Mesenchymal stem cell (in vitro differentiated cells and primary cell): ENCODE data around the gene OSGIN1.

Experiments used
- DNase-seq: peaks from one replicate; pipeline ENCODE4 v3.0.0-alpha.2; 2013
- H2AFZ ChIP-seq: one replicate; pipeline ENCODE4 v1.6.1; 2013; ENCODE audit warnings: low read depth, mild to moderate bottlenecking, control low read depth, inconsistent platforms, low read length, moderate library complexity
- H2AK5ac ChIP-seq: 2 replicates; pipeline ENCODE4 v1.6.1; 2013; ENCODE audit warnings: low read length, moderate library complexity, mild to moderate bottlenecking, inconsistent platforms; ENCODE audit not compliant: severe bottlenecking
- H2BK120ac ChIP-seq: one replicate; pipeline ENCODE4 v1.6.1; 2013; ENCODE audit warnings: low read depth, mild to moderate bottlenecking, inconsistent platforms, low read length, moderate library complexity
- H2BK12ac ChIP-seq, 2 experiments: one replicate each; pipeline ENCODE4 v1.6.1; 2013; ENCODE audit warnings: inconsistent platforms in 2 of 2, low read length in 2 of 2, mild to moderate bottlenecking in 2 of 2, moderate library complexity in 2 of 2, control low read depth in 1 of 2
- H2BK15ac ChIP-seq: one replicate; pipeline ENCODE4 v1.6.1; 2013; ENCODE audit warnings: mild to moderate bottlenecking, low read depth, inconsistent platforms; ENCODE audit not compliant: poor library complexity, severe bottlenecking
- H2BK5ac ChIP-seq: 2 replicates; pipeline ENCODE4 v1.6.1; 2013; ENCODE audit warnings: low read depth, mild to moderate bottlenecking, low read length, control low read depth, inconsistent platforms; ENCODE audit not compliant: poor library complexity, severe bottlenecking
- H3K14ac ChIP-seq, 2 experiments: one replicate each; pipeline ENCODE4 v1.6.1; 2013; ENCODE audit warnings: inconsistent platforms in 2 of 2, low read length in 2 of 2, control low read depth in 1 of 2, mild to moderate bottlenecking in 1 of 2, moderate library complexity in 1 of 2
- H3K18ac ChIP-seq, 2 experiments: one replicate each; pipeline ENCODE4 v1.6.1; 2013; ENCODE audit warnings: inconsistent platforms in 2 of 2, low read length in 2 of 2, control low read depth in 1 of 2, low read depth in 1 of 2, mild to moderate bottlenecking in 1 of 2
- H3K23ac ChIP-seq, 2 experiments: one replicate each; pipeline ENCODE4 v1.6.1; 2013; ENCODE audit warnings: inconsistent platforms in 2 of 2, low read length in 2 of 2, mild to moderate bottlenecking in 2 of 2, moderate library complexity in 2 of 2, control low read depth in 1 of 2
- H3K27ac ChIP-seq: 2 replicates; pipeline ENCODE4 v1.5.1; 2013; ENCODE audit warnings: mild to moderate bottlenecking, moderate library complexity, low read length, control low read depth, inconsistent platforms; ENCODE audit not compliant: poor library complexity, severe bottlenecking
- H3K27me3 ChIP-seq, 2 experiments: 2 replicates each; pipeline versions ENCODE4 v1.6.1 to v1.7.0; 2013; ENCODE audit warnings: low read length in 2 of 2, mild to moderate bottlenecking in 2 of 2, moderate library complexity in 2 of 2, control low read depth in 1 of 2, inconsistent platforms in 1 of 2; ENCODE audit not compliant: control insufficient read depth in 1 of 2, insufficient read depth in 1 of 2
- H3K36me3 ChIP-seq, 2 experiments: 2 replicates each; pipeline versions ENCODE4 v1.6.1 to v1.7.0; 2013; ENCODE audit warnings: low read length in 2 of 2, control low read depth in 1 of 2, inconsistent platforms in 1 of 2, low read depth in 1 of 2, mild to moderate bottlenecking in 1 of 2; ENCODE audit not compliant: insufficient read depth in 2 of 2, control insufficient read depth in 1 of 2
- H3K4ac ChIP-seq, 2 experiments: one replicate each; pipeline ENCODE4 v1.6.1; 2013; ENCODE audit warnings: inconsistent platforms in 2 of 2, low read length in 2 of 2, mild to moderate bottlenecking in 2 of 2, moderate library complexity in 2 of 2, control low read depth in 1 of 2, low read depth in 1 of 2
- H3K4me1 ChIP-seq: 2 replicates; pipeline ENCODE4 v1.6.1; 2013; ENCODE audit warnings: low read depth, low read length, control low read depth; ENCODE audit not compliant: control insufficient read depth, insufficient read depth
- H3K4me2 ChIP-seq: 2 replicates; pipeline ENCODE4 v1.6.1; 2013; ENCODE audit warnings: low read length, mild to moderate bottlenecking, inconsistent platforms; ENCODE audit not compliant: poor library complexity, severe bottlenecking
- H3K4me3 ChIP-seq, 2 experiments: 2 replicates each; pipeline versions ENCODE4 v1.5.1 to v1.7.0; 2013; ENCODE audit warnings: low read length in 2 of 2, mild to moderate bottlenecking in 2 of 2, control low read depth in 1 of 2, low read depth in 1 of 2; ENCODE audit not compliant: insufficient read depth in 1 of 2
- H3K79me1 ChIP-seq: replicated peaks from 2 replicates; pipeline ENCODE4 v1.6.1; 2013; ENCODE audit warnings: mild to moderate bottlenecking, control low read depth, low read length, inconsistent platforms; ENCODE audit not compliant: poor library complexity, severe bottlenecking
- H3K9ac ChIP-seq: 2 replicates; pipeline ENCODE4 v1.7.0; 2013; ENCODE audit warnings: mild to moderate bottlenecking, low read length, moderate library complexity
- H3K9me3 ChIP-seq: 2 replicates; pipeline ENCODE4 v1.7.0; 2013; ENCODE audit warnings: mild to moderate bottlenecking, low read length; ENCODE audit not compliant: control insufficient read depth
- H4K8ac ChIP-seq: one replicate; pipeline ENCODE4 v1.6.1; 2013; ENCODE audit warnings: inconsistent platforms, mild to moderate bottlenecking, low read length, moderate library complexity
- H4K91ac ChIP-seq: one replicate; pipeline ENCODE4 v1.6.1; 2013; ENCODE audit warnings: mild to moderate bottlenecking, low read length, inconsistent platforms
- WGBS: methylation state at CpG from one replicate; pipeline ENCODE4 v1.1.7; 2013; ENCODE audit warnings: mixed read lengths; 5-methylcytosine and 5-hydroxymethylcytosine counted together

Gene OSGIN1

DNA sequence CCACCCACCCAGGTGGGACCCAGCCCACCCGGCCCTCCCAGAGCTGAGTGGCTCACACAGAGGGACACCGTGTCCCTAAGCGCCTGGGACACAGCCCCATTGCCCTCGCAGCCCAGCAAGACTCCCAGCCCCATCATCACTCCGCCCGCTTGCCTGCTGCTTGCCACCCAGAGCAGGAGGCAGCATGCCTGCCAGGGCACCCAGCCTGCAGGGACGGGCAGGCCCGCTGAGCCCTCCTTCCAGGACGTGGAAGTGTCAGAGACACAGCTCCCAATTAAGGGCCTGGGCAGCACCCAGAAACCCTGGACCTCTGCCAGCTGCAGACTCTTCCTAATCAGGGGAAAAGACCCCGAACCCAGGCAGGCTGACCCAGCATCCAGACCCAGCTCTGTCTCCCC is 17.2 kb upstream of the OSGIN1 start:
- Histone ChIP-seq H3K27ac (no peak overlapping the region), H3K79me1 (no peaks in the 10 kb centered on the region), H4K8ac (no peak overlapping the region), H3K9ac (no peak overlapping the region), H2BK12ac (no peak overlapping the region), H3K18ac (no peak overlapping the region), H4K91ac (no peak overlapping the region), H3K4ac (no peak overlapping the region), H2BK5ac (no peak overlapping the region), H3K23ac (no peak overlapping the region), H3K4me2 (no peak overlapping the region), H2BK15ac (no peak overlapping the region), H3K4me3 (no peak overlapping the region), H3K9me3 (no peaks in the 10 kb centered on the region), H3K14ac (no peak overlapping the region), H2AK5ac (no peak overlapping the region), H2AFZ (no peak overlapping the region), H3K27me3 (peaks cover 43 to 60% of the 10 kb centered on the region in 2 experiments), H2BK120ac (no peak overlapping the region), H3K36me3 (no peaks in the 10 kb centered on the region), H3K4me1 (no peaks in the 10 kb centered on the region)
- 84% methylated on average over 10 of the region's 10 CpGs for WGBS
- no peak for DNase-seq

DNA sequence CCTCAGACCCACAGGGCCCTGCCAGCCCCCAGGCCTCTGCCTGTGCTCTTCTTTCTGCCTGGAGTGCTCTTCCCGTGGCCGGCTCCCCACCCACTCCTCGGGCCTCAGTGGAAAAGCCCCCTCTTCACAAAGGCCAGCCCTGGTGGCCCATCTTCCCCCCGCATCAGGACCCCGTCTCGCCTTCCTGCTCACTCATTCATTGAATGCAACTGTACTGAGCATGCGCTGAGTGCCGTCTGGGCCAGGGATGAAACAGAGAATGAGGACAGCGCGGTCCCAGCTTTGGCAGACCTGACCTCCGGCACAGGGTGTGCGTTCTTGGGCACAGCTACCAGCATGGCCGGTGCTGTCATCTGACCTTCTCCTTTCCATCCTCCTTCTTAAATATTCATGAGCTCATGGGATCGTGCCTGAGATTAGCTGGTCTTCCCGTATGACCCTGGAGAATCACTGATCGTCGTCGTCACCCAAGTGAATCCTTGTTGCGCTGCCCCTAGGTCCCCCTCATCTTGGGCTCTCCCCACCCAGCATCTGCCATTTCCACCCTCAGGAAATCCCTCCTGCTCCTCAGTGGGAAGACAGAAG is 16.4 kb upstream of the OSGIN1 start:
- no peak overlapping the region for H3K23ac ChIP-seq
- WGBS = 93% methylated on average over 19 of the region's 19 CpGs
- no peaks in the 10 kb centered on the region for H3K36me3 ChIP-seq
- no peak overlapping the region for H3K4ac ChIP-seq
- H2BK12ac ChIP-seq = no peak overlapping the region
- no peak overlapping the region for H2BK15ac ChIP-seq
- H3K4me2 ChIP-seq = no peak overlapping the region
- H2BK5ac ChIP-seq = no peak overlapping the region
- no peaks in the 10 kb centered on the region for H3K79me1 ChIP-seq
- no peak overlapping the region for H2AK5ac ChIP-seq
- no peaks in the 10 kb centered on the region for H3K9me3 ChIP-seq
- no peak overlapping the region for H3K18ac ChIP-seq
- no peak overlapping the region for H4K8ac ChIP-seq
- H3K4me3 ChIP-seq = no peak overlapping the region
- no peaks in the 10 kb centered on the region for H3K4me1 ChIP-seq
- no peak overlapping the region for H3K27ac ChIP-seq
- DNase-seq = no peak
- no peak overlapping the region for H2AFZ ChIP-seq
- H3K14ac ChIP-seq = no peak overlapping the region
- peaks cover 43 to 61% of the 10 kb centered on the region in 2 experiments for H3K27me3 ChIP-seq
- H4K91ac ChIP-seq = no peak overlapping the region
- H3K9ac ChIP-seq = no peak overlapping the region
- no peak overlapping the region for H2BK120ac ChIP-seq

DNA sequence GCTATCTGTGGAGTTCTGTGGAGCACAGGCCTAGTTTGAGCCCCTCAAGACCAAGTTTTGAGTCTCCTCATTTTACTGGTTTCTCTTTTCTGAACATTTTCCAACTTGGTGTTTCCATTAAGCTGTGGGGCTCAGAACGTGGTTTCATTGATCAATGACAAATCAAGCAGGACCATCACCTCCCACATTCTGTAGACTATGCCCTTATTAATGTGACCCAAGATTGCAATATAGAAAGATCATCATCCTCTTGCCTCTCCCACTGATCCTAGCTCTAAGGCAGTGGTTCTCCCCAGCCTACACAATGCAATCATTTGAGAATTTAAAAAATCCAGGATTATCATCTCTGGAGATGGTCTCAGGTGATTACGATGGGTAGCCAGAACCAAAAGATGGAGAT is 15.8 kb upstream of the OSGIN1 start:
- no peaks in the 10 kb centered on the region for H3K36me3 ChIP-seq
- H2BK5ac ChIP-seq = no peak overlapping the region
- no peak overlapping the region for H2BK15ac ChIP-seq
- H3K14ac ChIP-seq = no peak overlapping the region
- H3K18ac ChIP-seq = no peak overlapping the region
- 82% methylated on average over 2 of the region's 2 CpGs for WGBS
- H3K4ac ChIP-seq = no peak overlapping the region
- no peaks in the 10 kb centered on the region for H3K79me1 ChIP-seq
- no peak overlapping the region for H3K4me3 ChIP-seq
- DNase-seq = no peak
- no peak overlapping the region for H4K91ac ChIP-seq
- no peak overlapping the region for H3K23ac ChIP-seq
- H2BK12ac ChIP-seq = no peak overlapping the region
- H3K9ac ChIP-seq = no peak overlapping the region
- H3K4me1 ChIP-seq = no peaks in the 10 kb centered on the region
- H3K27me3 ChIP-seq = peaks cover 43 to 61% of the 10 kb centered on the region in 2 experiments
- H2AK5ac ChIP-seq = no peak overlapping the region
- H3K27ac ChIP-seq = no peak overlapping the region
- no peak overlapping the region for H2AFZ ChIP-seq
- no peak overlapping the region for H4K8ac ChIP-seq
- H3K9me3 ChIP-seq = no peaks in the 10 kb centered on the region
- H2BK120ac ChIP-seq = no peak overlapping the region
- H3K4me2 ChIP-seq = no peak overlapping the region

DNA sequence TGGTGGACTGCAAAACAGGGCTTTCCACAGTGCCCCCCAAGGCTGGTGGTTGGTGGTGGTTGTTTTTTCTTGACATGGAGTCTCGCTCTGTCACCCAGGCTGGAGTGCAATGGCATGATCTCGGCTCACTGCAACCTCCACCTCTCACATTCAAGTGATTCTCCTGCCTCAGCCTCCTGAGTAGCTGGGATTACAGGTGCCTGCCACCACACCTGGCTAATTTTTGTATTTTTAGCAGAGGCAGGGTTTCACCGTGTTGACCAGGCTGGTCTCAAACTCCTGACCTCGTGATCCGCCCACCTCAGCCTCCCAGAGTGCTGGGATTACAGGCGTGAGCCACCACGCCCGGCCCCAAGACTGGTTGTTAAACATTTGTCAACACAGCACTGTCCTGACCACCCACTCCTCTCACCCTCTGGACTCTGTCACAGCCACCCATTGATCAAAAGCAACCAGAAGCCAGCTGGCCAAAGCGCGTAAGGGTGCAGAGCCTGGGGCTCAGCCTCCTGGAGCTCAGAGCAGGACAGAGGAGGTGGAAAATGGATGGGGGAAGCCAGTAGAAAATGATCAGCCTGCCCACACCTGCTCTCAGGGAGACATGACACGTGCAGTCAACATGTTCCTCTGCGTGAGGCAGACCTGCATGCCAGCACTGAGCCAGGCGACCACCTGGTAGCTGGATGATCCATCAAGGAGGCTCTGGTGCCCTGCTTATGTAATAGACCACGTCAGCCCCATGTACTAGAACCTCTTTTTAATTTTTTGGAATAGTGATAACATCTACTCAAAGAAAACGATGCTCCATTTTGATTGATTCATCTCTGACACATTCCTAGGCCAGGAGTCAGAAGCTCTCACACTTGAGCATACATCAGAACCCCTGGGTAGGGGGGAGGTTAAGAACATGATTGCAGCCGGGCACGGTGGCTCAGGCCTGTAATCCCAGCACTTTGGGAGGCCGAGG is 14.8 kb upstream of the OSGIN1 start:
- Histone ChIP-seq H3K4me1 (no peaks in the 10 kb centered on the region), H3K4me2 (no peak overlapping the region), H3K9me3 (no peaks in the 10 kb centered on the region), H2BK15ac (no peak overlapping the region), H2AK5ac (no peak overlapping the region), H3K14ac (no peak overlapping the region), H2BK5ac (no peak overlapping the region), H3K27ac (no peak overlapping the region), H2BK12ac (no peak overlapping the region), H4K8ac (no peak overlapping the region), H4K91ac (no peak overlapping the region), H3K79me1 (no peaks in the 10 kb centered on the region), H3K4me3 (no peak overlapping the region), H3K23ac (no peak overlapping the region), H2AFZ (no peak overlapping the region), H3K4ac (no peak overlapping the region), H3K18ac (no peak overlapping the region), H3K27me3 (peaks cover 40 to 53% of the 10 kb centered on the region in 2 experiments), H3K36me3 (no peaks in the 10 kb centered on the region), H3K9ac (no peak overlapping the region), H2BK120ac (no peak overlapping the region)
- DNase-seq = no peak
- WGBS = 91% methylated on average over 18 of the region's 18 CpGs
